ENCODE measurements around the gene CHST12.
"Not testable (repeated sequence)": the region's sequence is repeated elsewhere in the genome, so short reads cannot be mapped to it uniquely, and the experiment has no call there.

Gene CHST12

GRCh38 chr7:2403718-2404648 lies 572 bp downstream of the CHST12 start:
- no peak for DNase-seq (ENCODE audit: low read depth)

- no peak for DNase-seq (ENCODE audit: low read depth)
These were observed 1.3 kb downstream of the CHST12 start for GRCh38 chr7:2404714-2405119.

GRCh38 chr7:2405201-2405600 lies 1.8 kb downstream of the CHST12 start:
- no peak for DNase-seq (ENCODE audit: low read depth)

GRCh38 chr7:2405601-2406345 lies 2.4 kb downstream of the CHST12 start:
- no peak for DNase-seq (ENCODE audit: low read depth)

DNA sequence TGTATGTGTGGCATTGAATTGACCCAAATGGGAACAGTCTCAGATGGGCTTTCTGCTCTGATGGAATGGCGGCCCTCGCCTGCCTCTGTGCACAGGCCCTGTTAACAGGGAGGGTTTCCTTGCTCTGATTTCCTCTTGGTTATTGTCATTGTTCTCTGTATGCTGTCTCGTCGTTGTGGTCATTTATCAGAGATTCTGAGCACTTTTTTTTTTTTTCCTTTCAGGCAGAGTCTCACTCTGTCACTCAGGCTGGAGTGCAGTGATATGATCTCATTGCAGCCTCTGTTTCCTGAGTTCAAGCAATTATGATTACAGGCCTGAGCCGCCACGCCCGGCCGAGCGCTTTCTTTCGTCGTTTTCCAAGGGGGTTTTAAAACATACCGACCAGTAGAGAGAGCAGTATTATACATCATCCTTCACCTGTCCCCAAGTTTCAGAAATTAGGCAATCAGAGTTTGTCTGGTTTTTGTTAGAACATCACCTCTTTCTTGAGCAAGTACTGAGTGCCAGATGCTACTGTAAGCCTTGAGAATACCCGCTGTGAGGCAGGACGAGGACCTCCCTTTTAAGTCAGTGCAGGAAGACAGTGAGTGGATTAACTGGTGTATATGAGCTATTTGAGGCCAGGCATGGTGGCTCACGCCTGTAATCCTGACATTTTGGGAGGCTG lies 6.5 kb downstream of the CHST12 start:
- no peak for DNase-seq (ENCODE audit: low read depth)

DNA sequence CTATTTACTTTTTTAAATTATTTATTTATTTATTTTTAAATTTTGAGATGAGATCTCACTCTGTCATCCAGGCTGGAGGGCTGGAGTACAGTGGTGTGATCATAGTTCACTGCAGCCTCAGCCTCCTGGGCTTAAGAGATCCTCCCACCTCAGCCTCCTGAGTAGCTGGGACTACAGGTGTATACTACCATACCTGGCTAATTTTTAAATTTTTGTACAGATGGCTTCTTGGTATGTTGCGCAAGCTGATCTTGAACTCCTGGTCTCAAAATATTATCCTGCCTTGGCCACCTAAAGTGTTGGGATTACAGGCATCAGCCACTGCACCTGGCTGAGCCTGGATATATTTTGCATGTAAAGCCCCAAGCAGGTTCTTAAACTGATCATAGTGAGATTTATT lies 7.6 kb downstream of the CHST12 start:
- DNase-seq (ENCODE audit: low read depth), result no peak

DNA sequence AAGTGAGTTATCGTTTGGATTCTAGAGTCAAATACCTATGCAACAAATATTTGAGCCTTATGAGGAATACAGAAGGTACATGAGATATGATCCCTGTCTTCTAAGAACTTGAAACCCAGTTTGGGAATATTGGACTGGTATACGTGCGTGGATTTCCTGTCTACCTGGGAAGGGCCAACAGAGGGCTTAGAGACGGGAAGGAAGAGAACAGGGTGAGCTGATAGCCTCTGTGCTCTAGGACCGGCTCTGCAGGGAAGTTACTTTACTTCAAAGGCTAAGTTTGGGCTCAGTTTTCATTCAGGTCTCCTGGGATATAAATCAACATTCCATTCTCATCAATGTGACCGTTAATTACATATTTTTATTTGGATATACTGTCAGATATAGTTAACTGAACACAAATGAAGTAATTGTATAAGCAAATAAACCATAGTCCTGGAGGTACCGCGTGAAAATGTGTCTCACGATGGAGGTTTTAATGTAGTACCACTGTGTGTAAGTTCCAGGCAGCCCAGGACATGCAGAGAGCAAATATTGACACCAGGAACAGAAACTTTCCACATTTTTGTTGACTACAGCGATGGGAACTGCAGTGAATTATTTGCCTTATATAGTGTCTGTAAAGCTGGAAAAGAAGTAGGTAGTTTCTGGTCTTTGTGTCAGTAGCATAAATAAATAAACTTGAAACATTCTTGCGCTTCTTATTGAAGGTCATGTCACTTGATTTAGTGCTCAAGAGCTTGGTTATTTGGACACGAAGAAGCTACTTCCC lies 8.6 kb downstream of the CHST12 start:
- no peak for DNase-seq (ENCODE audit: low read depth)

- no peak for DNase-seq (ENCODE audit: low read depth)
These were observed 9.3 kb downstream of the CHST12 start for GRCh38 chr7:2412587-2413201.

- DNase-seq (ENCODE audit: low read depth), result no peak
These were observed 12.7 kb downstream of the CHST12 start for GRCh38 chr7:2416063-2416462.

GRCh38 chr7:2416650-2417049 lies 13.2 kb downstream of the CHST12 start:
- no peak for DNase-seq (ENCODE audit: low read depth)

DNA sequence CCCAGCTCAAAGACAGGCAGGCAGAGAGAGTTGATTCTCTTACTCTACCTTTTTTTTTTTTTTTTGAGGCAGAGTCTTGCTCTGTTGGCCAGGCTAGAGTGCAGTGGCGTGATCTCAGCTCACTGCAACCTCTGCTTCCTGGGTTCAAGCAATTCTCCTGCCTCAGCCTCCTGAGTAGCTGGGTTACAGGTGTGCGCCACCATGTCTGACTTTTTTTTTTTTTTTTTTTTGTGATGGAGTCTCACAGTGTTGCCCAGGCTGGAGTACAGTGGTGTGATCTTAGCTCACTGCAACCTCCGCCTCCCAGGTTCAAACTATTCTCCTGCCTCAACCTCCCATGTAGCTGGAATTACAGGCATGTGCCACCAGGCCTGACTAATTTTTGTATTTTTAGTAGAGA lies 13.8 kb downstream of the CHST12 start:
- not testable (repeated sequence) for DNase-seq (ENCODE audit: low read depth)

DNA sequence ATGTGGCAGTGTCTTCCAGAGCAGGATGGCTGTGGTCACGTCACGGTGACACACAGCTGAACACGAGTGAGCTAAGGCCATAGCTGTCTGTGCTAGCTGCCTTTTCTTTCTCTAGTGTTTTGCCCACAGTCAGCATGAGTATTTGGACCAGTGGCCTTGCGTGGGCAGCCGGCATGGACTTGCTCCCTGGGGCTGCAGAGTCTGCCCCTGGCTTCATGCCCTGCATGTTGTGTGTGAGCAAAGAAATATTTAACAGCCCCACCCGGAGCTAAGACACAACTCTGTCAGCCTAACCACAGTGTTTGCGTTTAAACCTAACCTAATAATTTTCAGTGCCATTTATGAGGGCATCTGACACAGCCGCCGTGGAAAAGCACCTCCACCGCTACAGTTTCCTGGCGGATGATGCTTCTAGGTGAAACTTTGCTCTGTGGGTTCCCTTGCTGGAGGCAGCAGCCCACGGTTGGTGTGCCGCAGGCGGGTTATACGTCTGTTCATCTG lies 14.6 kb downstream of the CHST12 start:
- no peak for DNase-seq (ENCODE audit: low read depth)

DNA sequence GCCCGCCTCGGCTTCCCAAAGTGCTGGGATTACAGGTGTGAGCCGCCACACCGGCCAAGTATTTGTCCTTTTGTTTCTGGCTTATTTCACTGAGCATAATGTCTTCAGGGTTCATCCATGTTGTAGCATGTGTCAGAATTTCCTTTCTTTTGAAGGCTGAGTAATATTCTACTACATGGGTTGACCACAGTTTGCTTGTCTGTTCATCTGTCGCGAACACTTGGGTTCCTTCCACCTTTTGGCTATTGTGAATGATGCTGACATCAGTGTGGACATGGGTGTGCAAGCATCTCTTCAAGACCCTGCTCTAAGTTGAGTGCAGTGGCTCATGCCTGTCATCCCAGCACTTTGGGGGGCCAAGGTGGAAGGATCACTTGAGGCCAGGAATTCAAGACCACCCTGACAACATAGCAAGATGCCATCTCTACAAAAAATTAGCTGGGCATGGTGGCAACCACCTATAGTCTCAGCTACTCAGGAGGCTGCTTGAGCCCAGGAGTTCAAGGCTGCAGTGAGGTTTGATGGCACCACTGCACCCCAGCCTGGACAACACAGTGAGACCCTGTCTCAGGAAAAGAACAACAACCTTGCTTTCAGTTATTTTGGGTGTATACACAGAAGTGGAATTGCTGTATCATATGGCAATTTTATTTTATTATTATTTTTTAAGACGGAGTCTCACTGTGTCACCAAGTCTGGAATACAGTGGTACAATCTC lies 17.0 kb downstream of the CHST12 start:
- no peak for DNase-seq (ENCODE audit: low read depth)

DNA sequence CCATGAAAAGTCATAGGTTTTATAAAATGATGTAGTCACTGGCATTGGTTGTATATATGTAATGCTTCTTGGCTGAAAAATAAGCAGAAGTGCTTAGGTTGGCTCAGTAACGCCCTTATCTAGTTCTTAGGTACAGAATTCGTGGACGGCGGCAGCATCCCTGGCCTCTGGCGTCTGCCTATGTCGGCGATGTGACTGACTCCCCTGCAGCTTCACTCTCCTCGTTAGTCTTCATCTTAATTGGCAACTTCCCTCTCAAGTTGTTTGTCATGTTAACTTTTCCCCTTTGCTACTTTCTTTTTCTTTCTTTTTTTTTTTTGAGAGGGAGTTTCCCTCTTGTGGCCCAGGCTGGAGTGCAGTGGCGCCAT lies 18.5 kb downstream of the CHST12 start:
- no peak for DNase-seq (ENCODE audit: low read depth)

GRCh38 chr7:2425749-2426148 lies 22.3 kb downstream of the CHST12 start:
- no peak for DNase-seq (ENCODE audit: low read depth)

GRCh38 chr7:2431260-2431867 lies 28.0 kb downstream of the CHST12 start:
- no peak for DNase-seq (ENCODE audit: low read depth)

DNA sequence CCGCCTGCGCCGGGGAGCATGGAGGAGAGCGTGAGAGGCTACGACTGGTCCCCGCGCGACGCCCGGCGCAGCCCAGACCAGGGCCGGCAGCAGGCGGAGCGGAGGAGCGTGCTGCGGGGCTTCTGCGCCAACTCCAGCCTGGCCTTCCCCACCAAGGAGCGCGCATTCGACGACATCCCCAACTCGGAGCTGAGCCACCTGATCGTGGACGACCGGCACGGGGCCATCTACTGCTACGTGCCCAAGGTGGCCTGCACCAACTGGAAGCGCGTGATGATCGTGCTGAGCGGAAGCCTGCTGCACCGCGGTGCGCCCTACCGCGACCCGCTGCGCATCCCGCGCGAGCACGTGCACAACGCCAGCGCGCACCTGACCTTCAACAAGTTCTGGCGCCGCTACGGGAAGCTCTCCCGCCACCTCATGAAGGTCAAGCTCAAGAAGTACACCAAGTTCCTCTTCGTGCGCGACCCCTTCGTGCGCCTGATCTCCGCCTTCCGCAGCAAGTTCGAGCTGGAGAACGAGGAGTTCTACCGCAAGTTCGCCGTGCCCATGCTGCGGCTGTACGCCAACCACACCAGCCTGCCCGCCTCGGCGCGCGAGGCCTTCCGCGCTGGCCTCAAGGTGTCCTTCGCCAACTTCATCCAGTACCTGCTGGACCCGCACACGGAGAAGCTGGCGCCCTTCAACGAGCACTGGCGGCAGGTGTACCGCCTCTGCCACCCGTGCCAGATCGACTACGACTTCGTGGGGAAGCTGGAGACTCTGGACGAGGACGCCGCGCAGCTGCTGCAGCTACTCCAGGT lies 29.7 kb downstream of the CHST12 start:
- DNase-seq (ENCODE audit: low read depth), result no peak

DNA sequence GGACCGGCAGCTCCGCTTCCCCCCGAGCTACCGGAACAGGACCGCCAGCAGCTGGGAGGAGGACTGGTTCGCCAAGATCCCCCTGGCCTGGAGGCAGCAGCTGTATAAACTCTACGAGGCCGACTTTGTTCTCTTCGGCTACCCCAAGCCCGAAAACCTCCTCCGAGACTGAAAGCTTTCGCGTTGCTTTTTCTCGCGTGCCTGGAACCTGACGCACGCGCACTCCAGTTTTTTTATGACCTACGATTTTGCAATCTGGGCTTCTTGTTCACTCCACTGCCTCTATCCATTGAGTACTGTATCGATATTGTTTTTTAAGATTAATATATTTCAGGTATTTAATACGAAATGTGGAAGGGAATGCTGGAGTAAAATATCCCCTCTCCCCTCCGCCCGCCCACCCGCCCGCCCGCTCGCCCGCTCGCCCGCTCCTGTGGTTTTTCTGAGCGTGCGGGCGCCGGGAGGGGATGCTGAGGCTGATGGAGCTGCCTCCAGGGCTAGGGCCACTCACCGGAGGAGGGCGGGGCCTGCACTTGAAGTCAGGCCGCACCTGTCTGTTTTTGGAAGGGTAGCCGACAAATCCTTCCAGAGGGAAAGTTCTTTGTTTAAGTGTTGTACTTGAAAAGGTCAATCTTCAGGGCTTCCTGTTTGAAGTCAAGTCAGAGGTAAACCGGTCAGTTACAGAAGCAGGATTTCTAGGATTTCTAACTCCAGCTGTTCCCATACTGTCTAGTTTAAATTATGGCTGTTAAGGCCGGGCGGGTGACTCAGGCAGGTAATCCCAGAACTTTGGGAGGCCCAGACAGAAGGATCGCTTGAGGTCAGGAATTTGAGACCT lies 30.5 kb downstream of the CHST12 start:
- no peak for DNase-seq (ENCODE audit: low read depth)

Measured in CMK (cell line).